GM12865 (cell line): Measurements from ENCODE around the gene CCDC192.

Experiments
- DNase-seq: peaks from one replicate; pipeline ENCODE4 v3.0.0; 2010; ENCODE audit warnings: low read depth
- H3K4me3 ChIP-seq: 2 replicates; pipeline ENCODE4 v1.5.1; 2011; ENCODE audit warnings: mild to moderate bottlenecking, low read depth, low read length, control low read depth
- TF ChIP-seq, protein P1 (sequence below): IDR thresholded peaks from 2 replicates; pipeline ENCODE4 v1.5.1; 2011; ENCODE audit warnings: low read length, control low read depth, low read depth, inconsistent platforms; ENCODE audit not compliant: insufficient read depth; ENCODE audit errors: missing control alignments

CCDC192 gene

DNA sequence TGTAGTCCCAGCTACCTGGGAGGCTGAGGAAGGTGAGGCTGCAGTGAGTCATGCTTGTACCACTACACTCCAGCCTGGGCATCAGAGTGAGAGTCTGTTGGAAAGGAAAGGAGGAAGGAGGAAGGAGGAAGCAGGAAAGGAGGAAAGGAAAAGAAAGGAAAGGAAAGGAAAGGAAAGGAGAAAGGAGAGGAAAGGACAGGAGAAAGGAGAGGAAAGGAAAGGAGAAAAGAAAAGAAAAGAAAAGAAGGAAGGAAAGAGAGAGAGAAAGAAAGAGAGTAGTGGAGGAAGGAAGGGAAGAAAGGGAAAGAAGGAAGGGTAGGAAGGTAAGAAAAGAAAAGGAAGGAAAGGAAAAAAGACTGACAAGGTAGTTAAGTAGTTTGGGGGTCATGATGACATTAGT, 217.7 kb downstream of the CCDC192 start:
- TF ChIP-seq, protein P1, sequence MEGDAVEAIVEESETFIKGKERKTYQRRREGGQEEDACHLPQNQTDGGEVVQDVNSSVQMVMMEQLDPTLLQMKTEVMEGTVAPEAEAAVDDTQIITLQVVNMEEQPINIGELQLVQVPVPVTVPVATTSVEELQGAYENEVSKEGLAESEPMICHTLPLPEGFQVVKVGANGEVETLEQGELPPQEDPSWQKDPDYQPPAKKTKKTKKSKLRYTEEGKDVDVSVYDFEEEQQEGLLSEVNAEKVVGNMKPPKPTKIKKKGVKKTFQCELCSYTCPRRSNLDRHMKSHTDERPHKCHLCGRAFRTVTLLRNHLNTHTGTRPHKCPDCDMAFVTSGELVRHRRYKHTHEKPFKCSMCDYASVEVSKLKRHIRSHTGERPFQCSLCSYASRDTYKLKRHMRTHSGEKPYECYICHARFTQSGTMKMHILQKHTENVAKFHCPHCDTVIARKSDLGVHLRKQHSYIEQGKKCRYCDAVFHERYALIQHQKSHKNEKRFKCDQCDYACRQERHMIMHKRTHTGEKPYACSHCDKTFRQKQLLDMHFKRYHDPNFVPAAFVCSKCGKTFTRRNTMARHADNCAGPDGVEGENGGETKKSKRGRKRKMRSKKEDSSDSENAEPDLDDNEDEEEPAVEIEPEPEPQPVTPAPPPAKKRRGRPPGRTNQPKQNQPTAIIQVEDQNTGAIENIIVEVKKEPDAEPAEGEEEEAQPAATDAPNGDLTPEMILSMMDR, result no peak
- no peak for DNase-seq
- H3K4me3 ChIP-seq, result no peak overlapping the region

DNA sequence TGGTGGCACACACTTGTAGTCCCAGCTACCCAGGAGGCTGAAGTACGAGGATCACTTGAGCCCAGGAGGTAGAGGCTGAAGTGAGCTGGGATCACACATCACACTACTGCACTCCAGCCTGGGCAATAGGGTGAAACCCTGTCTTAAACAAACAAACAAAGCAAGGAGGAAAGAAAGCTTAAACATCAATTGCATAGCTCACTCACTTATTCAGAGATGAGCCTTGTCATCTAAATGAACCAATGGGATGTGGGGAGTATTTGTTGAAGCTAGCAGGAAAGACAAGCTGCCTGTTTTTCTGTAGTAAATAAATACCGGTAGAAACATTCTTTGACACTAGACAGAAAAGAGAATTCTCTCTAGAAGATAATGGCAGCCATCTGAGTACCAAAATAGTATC, 219.4 kb downstream of the CCDC192 start:
- H3K4me3 ChIP-seq, result no peak overlapping the region
- DNase-seq, result no peak
- TF ChIP-seq, protein P1, result no peak

DNA sequence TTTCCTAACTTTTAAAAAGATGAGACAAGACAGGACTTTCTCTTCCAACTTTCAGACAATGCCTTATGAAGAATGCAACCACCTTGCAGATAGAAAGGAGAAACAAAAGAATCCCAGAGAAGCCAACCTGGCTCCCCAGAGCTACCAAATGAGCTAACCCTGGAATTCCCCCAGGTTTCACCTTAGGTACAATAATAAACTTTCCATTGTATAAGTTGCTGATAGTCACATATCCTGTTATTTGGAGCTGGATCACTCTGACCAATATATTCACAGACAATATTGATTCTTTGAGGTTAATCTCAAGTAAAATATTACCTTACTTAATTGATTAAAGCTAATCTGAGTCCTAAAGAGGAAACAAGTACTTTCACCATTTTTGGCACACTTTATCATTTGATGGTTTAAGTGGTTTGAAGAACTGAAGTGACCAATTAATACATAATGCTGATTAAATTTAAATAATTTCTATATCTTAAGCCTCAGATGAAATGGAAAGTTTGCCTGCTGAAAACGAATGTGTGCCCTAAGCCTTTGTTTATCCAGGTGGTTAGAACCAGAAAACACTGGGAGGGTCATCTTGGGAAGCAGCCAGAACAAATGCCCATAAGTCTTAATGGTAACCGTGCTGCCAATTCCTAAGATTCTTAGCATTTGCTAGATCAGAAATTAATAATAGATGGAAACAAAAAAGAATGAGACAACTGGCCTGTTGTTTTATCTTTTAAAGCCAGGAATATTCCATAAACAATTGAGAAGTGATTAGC, 220.8 kb downstream of the CCDC192 start:
- TF ChIP-seq, protein P1, result no peak
- no peak for DNase-seq
- no peak overlapping the region for H3K4me3 ChIP-seq

DNA sequence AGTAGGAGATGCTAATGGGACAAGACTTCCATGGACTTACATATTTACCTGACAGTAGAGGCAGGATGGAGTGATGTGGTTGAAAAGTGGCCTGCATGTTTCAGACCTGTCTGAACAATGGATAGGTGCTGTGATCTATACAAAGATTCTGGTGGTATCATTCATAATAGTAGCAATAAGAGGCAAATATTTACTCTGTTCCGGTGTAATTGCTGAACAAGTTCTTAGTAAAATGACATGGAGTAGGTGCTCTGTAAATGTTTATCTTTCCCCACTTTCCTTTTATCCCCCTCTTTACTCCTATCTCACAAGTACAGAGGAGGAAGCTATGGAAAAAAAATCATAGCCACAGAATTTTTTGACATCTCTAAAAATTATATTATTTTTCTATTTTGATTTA, 221.4 kb downstream of the CCDC192 start:
- no peak for DNase-seq
- no peak overlapping the region for H3K4me3 ChIP-seq
- TF ChIP-seq, protein P1, result no peak

DNA sequence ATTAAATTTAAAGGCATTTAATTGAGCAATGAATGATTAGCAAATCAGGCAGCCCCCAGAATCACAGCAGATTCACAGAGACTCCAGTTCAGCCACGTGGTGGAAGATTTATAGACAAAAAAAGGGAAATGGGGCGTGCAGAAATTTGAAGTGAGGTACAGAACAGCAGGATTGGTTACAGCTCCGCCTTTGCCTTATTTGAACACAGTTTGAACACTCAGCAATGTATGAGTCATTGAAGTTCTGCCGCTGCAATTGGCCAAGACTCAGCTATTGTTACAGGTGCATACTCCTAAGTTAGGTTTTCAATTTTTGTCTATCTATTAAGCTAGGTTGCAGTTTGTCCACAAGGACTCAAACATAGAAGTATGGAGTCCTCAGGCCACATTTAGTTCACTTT, 222.7 kb downstream of the CCDC192 start:
- H3K4me3 ChIP-seq, result no peak overlapping the region
- no peak for DNase-seq
- TF ChIP-seq, protein P1, result no peak

DNA sequence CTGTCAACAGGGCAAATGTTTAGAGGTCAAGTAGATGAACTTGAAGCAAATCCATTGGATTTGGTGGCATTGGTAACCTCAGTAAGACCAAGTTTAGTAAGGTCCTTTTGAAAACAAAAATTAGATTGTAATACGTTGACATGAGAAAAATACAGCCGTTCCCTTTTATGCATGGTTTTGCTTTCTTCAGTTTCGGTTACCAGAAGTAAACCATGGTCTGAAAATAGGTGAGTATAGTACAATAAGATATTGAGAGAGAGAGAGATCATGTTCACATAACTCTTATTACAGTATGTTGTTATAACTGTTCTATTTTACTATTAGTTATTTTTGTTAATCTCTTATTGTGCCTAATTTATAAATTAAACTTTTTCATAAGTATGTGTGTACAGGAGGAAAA, 223.8 kb downstream of the CCDC192 start:
- DNase-seq, result no peak
- TF ChIP-seq, protein P1, result no peak
- H3K4me3 ChIP-seq, result no peak overlapping the region

DNA sequence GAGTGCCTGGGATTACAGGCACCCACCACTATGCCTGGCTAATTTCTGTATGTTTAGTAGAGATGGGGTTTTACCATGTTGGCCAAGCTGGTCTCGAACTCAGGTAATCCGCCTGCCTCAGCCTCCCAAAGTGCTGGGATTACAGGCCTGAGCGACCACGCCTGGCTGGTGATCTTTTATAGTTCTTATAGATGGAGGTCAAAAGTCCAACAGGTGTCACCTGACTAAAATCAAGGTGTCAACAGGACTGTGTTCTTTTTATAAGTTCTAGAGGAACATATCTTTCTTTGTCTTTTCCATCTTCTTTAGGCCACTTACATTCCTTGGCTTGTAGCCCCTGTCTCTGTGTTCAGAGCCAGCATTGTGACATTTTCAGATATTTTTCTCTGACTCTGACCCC, 224.9 kb downstream of the CCDC192 start:
- TF ChIP-seq, protein P1, result no peak
- DNase-seq, result no peak
- no peak overlapping the region for H3K4me3 ChIP-seq
